GM19043 (cell line): ENCODE measurements around the gene ETV7.

ENCODE experiments used
- ATAC-seq: cut with Tn5 transposase; IDR thresholded peaks from one replicate; pipeline ENCODE4 v1.9.1; 2021; ENCODE audit warnings: low read depth; ENCODE audit not compliant: unreplicated experiment

The ETV7 gene

DNA sequence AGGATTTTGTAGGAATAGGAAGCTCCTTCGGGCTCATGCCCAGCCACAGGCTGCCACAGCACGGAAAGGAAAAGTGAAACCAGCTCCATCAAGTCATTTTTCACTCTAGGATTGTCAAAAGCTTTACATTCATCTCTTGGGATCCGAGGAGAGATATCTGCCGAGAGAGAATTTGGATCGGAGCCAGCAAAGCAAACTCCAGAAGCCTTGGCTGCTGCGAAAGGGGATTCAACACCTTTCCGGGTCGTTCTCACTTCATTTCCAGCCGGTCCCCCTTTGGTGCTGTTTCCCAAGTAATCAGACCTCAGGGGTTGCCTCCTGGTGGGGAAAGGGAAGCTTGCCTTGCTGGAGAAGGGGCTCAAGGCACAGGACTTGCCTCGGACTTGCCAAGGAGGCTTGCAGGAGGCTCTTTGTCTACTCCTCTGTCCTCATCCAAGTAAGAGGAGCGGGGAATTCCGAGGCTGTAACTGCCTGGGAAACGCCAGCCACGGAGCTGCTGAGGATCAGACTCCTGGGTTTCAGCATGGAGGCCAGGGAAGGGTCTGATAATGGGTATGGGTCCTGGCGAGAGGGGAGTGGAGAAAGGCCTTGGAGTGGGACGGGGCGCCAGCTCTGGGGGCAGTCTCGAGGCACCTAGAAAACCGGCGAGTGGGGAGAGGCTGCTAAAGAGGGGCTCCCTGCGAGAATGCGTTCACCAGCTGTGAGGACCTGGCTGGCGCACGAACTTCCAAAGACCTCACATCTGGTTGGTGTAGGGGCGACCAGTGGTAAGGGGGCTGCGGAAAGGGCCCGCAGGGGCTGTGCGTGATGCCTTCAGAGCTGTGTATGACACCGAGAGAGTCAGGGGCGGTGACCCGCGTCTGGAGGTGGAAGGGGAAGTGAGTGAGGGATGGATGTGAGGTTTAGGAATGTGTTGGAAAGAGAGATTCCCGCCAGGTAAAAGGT is 702 bp downstream of the ETV7 start:
- ATAC-seq, result no peak

DNA sequence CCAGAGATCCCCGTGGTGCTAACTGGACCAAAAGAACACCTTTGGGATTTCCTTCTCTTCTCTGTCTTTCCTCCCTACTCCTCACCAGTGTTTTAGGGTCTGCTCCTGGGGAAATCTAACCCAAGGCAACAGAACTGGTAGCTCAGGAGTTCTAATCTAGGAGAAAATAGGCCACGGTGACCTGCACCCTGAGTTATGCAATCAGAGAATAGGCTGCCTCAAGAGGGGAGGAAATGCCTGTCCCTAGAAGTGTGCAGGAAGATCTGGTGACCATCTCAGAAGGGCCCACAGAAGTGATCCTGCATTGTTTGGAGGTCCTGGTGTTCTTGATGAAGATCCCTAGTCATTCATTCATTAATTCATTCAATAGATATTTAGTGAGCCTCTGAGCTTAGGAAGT is 3.4 kb downstream of the ETV7 start:
- no peak for ATAC-seq

DNA sequence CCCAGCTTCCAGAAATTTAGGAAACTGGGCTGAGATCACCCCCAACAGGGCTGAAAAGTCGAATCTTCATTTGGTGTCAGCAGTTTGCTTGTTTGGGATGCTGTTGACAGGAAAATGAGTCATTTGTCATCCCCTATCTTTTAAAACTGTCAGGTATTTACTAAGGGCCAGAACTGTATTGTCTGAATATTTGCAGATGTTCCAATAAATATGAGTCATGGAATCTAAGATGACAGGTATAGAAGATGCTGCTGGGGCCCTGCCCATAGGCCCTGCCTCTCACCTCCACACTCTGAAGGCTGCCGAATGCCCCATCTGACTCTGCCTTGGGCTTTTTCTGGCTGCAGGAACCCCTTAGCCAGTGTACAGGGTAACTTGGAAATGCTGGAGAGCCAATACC is 3.9 kb downstream of the ETV7 start:
- no peak for ATAC-seq

DNA sequence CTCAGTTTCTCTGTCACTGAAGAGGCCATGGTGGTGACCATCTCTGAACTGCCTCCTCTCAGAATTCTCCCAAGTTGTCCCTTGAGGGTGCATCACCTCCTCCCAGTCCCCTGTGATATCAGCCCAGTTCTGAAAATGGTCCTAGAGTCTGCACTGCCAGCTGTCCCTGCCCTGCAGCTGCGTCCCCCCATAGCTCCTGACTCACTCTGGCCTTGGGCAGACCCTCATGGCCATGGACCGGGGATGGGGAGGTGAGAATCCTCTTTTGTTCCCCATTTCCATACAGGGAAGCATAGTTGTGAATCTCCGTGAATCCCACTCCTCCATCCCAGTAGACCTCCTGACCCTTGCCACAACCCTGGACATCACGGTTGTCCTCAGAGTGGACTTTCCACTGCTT is 4.5 kb downstream of the ETV7 start:
- ATAC-seq, result no peak

DNA sequence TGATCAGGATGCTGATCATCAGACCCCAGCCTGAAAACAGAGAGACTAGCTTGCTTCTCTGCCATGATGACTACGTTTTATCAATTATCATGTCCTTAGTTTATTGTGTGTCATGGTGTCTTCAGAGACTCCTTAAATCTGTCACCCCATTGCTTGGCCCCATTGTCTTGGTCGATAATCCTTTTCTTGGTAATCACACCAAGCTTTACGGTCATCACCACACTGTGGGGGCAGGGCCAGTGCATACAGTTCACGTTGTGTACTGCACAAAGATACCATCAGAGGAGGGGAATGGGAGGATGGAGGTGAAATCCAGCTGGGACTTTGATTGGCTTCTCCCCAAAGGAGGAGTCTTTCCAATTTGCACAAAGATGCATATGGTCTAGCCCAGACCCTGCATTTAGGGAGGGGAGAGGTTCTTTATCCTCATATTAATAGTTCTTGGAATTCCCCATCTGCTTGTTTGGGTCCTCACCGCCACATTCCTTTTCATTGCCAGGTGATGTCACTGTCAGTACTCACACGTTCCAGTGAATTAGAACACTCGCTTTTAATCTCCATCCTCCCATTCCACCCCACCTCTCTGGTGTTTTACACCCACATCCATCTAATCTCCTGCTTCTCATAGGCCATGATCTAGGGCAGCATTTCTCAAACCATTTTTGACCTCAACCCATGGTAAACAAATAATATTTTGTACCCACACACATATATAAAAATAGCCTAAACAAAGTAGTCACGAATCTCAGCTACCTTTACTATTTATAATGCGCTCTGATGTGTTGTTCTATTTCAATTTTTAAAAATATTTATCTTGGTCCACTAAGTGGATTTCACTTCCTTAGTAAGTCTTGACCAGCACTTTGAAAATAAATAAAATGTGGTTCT is 5.7 kb downstream of the ETV7 start:
- no peak for ATAC-seq

DNA sequence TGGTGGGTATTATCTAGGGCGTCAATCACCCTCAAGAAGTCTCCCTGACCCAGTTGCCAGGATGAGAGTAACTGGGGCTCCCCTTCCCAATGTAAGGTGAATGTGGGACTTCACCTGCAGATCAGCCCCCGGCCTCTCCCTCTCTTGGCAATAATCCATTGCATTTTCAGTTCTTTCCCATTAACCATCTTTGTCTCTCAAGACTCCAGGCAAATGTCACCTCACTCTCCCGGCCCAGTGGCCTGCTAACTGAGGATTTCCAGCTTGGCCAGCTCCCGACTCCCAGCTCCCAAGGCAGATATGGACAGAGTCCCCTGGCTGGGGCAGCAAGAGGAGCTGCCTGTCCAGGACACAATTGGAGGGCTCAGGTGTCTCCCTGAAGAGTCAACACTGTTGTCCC is 7.3 kb downstream of the ETV7 start:
- no peak for ATAC-seq

DNA sequence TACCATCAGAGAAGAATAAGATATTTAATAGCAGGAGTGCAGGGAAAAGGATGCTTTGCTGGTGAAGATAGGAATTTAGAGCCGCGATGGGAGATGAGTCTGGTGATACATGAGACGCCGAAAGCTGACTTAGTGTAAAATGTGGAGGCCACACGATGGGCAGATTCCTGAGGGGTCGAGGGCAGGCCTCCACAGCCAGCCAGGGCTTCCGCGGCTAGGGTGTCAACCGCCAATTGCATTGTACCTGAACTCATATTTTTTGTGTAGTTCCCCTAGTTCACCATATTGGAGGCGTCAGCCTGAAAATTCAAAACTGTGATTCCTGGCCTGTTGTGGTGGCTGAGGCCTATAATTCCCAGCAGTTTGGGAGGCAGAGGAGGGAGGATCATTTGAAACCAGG is 8.5 kb downstream of the ETV7 start:
- ATAC-seq, result no peak

DNA sequence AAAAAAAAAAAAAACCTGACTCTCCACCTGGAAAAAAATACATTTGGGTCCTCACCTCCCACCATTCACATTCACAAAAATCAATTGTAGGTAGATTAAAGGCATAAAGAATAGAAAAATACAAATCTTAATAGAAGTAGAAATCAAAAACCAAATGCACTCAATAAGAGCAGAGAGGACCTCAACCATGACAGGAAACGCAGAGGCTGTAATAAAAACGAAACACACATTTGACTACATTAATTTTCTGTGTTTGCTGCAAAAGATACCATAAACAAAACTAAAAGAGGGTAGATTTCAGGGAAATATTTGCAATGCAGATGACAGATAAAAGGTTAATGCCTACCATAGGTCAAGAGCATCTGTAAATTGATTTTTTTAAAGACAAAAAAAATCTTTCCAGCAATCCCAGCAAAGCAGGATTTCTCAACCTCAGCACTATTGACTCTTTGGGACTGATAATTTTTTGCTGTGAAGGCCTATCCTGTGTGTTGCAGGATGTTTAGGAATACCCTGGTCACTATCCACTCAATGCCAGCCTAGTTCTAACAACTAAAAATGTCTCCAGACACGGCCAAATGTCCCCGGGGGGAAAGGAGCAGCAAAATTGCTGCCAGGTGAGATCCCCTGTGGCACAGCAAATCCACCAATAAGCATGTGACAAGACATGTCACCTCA is 9.1 kb downstream of the ETV7 start:
- no peak for ATAC-seq

DNA sequence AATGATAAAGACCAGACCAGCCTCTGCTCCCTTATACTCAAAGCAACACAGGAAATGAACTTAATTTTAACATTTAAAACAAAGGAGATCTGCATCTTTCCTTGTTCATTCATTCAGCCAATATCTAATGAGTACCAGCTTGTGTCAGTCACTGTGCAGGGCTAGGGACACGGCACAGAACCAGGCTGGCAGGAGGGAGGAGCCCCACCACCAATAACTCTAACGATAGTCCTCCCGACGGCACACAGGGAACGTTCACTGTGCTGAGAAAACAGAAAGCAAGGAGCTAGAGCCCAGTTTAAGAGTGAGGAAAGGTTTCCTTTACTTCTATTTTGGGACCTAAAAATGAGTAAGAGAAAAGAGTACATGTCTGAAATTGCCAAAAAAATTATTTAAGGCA is 9.9 kb downstream of the ETV7 start:
- ATAC-seq, result no peak

DNA sequence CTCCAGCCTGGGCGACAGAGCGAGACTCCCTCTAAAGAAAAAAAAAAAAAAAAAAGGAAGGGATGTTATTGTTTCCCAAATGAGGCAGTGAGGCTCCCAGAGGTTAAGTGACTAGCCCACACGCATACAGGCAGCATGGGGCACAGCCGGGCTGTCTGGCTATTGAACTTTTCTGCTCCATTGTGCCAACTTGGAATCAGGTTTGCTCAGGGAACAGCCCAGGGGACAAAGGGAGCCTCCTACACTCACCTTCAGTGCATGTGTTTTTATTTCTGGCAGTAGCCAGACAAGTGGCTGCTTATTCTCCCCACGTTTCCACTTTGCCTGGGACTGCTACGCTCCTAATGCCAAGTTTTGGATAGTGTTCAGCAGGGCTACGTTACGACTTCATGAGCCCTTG is 10.7 kb downstream of the ETV7 start:
- no peak for ATAC-seq

DNA sequence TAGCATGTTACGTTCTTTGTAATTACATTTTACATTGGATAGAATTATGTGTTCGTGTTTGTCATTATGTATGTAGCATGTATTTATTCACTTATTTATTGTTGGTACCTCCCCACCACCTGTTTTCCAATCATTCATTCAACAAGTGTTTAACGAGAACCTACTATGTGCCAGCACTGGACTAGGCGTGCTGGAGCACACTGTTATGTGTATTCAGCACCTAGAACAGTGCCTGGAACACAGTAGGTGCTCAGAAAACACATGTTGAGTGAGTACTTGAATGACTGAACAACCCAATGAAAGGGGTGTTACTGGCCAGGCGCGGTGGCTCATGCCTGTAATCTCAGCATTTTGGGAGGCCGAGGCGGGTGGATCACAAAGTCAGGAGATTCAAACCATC is 11.3 kb downstream of the ETV7 start:
- ATAC-seq, result no peak

DNA sequence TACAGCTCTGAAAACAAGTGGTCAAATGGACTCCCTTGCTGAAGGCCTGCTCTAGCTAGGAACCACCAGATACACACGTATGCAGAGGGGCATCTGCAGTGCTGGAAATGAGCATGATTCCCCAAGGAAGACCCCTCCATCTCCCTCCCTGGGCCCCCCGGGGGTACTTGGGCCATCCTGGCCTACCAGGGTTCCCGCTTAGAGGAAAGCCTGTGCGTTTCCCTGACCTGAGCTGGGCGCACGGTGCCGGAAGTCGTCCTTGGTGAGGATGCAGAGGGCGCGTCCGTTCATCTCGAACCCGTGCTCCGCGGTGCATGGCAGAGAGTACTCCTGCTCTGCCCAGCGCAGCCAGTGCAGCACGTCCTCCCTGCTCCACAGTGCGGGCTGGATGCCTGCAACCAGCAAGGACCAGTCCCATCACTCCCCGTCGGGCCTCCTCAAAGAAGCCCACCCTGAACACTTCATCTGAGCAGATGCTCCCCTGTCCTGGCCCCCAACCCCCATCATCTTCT is 11.8 kb downstream of the ETV7 start:
- ATAC-seq, result no peak

DNA sequence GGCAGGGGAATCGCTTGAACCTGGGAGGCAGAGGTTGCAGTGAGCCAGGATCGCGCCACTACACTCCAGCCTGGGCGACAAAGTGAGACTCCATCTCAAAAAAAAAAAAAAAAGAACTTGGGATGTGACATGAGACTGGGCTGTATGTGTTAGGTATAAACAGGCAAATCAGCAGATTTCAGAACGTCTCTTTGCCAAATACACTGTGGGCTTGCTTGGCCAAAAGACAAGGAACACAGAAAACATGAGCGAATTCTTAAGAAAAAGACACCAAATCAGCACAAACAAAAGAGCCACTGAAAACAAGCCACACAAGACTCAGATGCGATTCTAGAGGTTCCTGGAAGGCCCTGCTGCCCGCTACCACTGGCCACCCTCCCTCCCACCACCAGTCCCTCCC is 12.5 kb downstream of the ETV7 start:
- no peak for ATAC-seq

DNA sequence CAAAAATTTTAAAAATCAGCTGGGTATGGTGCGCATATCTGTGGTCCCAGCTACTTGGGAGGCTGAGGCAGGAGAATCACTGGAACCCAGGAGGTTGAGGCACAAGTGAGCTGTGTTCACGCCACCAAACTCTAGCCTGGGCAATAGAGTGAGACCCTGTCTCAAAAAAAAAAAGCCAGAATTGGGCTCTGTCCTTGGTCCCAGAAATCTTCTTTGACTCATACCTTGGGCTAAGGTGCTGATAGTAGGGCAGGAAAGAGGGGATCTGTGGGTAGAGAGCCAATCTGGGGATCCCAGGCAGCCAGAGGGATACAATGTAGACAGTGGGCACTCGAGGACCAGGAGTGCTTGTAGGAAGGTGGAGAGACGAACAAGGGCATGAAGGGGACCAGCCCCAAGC is 13.3 kb downstream of the ETV7 start:
- ATAC-seq, result no peak

DNA sequence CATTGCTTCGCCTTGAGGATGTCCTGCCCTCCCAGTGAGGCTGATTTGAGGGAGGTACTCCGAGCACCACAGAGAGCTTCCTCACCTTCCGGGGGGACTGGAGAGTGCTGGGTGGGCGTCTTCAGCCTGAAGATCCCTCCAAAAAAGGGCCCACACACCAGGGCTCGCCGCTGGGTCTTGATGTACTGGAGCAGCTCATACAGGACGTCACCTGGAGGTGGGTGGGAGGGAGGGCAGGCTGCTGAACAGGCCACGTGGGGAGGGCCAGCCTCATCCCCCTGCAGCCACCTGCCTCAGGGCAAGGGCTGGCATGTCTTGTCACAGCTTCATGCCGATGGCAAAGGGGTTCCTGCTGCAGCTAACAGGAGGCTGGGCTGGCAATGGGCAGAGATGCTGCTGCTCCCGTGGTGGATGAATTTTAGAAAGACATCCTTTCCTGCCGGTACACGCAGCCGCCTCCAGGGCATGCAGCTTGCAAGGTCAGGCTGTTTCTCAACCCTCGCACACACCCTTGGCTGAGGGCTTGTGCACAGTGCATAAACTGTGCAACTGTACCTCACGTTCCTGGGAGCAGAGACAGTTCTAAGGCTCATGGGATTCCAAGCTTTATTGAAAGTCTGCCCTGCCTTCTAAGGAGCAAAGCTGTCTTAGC is 14.0 kb downstream of the ETV7 start:
- no peak for ATAC-seq

DNA sequence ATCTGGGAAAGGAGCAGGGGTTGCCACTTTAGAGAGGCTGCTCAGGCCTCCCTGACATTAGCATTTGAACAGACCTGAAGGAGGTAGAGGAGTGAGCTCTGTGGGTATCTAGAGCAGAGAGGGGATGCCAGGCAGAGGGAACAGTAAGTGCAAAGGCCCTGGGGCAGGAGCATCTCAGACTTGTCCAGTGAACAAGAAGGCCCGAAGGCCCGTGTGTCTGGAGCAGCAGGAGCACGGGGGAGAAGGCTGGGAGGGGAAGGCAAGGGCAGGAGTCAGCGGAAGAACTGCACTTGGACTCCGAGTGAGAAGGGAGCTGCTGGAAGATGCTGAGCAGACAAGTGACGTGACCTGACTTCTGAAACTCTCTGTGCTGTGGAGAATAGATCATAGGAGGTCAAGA is 15.4 kb downstream of the ETV7 start:
- ATAC-seq, result no peak

DNA sequence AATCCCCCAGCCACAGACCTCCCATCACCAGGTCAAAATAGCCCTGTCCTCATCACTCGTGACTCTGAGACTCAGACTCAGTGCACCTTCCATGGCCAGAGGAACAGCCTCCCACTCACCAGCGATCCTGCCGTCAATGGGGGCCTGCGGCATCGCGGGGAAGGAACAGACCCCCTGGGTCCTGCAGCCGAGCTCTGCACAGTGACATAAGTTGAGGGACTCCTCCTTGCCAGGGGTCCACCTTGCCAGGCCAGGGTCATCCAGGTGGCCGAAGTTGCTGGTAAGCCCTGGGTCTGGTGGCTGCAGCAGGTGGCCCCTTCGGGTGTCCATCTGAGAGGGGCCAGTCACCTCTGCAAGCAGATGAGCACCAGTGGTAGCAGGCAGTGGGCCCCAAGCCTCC is 16.3 kb downstream of the ETV7 start:
- no peak for ATAC-seq

DNA sequence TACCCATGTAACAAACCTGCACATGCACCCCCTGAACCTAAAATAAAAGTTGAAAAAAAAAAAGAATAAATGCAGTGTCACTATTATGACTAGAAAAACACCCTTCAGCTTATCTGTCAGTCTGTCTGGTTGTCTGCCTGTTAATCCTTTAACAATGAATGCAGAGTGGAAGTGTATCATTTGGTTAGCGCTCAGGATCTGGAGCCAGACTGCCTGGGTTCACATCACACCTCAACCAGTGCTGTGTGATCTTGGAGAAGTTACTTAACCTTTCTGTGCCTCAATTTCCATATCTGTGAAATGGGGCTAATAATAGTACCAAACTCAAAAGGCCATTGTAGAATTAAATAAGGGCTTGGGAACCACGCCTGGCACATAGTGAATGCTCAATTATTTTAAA is 16.8 kb downstream of the ETV7 start:
- no peak for ATAC-seq

DNA sequence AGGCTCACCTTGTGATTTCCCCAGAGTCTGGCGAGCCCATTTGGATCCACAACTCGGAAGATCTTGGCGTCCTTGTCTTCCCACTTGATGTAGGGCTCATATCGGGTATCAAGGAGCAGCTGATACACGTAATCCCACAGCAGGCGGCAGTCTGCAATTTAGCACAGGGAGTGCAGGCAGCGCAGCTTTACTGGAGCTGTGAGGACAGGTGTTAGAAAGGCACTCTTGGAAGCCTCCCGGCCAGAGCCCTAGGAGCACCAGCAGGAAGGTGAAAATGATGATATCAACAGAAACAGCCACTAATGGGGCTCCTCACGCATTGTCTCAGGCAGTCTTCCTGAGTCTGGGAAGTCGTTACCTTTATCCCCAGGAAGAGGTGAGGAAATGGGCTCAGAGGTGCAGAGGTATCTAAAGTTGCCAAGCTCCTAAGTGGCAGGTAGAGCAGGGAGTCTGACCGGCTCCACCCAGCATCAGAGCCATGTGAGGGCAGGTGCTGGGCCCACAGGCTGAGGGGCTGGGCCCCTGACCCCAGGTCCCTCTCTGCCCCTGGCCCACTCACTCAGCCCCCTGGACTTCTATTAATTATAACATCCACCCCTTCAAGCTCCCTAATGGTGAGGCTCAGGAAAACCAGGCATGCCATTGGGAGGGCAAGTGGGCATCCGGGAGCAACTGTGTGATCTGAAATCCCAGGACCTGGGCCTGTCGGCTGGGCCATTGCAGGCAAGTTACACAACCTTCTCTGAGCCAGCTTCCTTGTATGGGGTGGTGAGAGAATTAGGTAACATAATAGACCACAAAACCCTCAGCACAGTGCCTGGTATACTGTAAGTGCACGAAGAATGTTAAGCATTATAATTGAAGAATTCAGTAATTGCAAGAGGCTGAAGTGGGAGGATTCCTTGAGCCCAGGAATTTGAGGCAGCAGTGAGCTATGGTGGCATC is 18.3 kb downstream of the ETV7 start:
- no peak for ATAC-seq
